HG03558 (cell line): Measurements from ENCODE around the gene RAPGEF2.
A peak's percentile ranks its signal among the peaks of the same experiment; 100 is the strongest.
"Not testable (repeated sequence)": the region's sequence is repeated elsewhere in the genome, so short reads cannot be mapped to it uniquely, and the experiment has no call there.

Experiments used
- ATAC-seq: cut with Tn5 transposase; IDR thresholded peaks from one replicate; pipeline ENCODE4 v1.9.1; 2021; ENCODE audit warnings: moderate number of reproducible peaks; ENCODE audit not compliant: unreplicated experiment; ENCODE audit errors: extremely low read depth

RAPGEF2 gene

DNA sequence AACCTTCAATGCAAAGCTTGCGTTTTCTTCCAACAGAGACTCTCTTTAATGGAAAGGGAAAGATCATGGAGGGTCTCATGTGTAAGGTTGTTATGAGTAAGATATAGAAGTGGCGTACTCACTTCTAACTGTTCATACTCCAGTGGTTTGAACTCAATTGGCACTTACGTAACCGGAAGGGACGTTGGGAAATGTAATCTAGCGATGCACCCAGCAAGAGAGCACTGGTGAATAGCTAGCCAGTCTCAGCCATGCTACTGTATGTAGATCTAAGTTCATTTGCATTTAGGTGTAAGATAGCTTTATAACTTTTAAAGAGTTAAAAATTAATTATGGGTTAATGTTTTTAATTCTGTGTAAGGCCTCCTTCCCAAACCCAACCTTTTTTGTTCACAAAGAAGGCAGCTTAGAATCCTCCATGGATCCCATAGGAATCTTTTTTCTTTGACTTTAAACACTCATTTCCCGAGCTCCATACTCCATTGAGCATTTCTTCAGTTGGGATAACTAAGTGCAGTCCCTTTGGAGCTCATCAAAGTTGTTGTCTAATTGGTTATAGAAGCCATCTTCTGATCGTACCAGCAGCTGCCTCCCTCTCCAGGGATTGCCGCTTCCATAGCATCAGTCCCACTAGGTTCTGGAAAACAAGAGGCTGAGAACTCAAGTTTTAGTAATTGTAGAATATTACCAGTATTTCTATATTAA, 191.1 kb downstream of the RAPGEF2 start:
- ATAC-seq: no peak

- ATAC-seq: no peak
These were observed 193.2 kb downstream of the RAPGEF2 start for GRCh38 chr4:159296061-159296460.

DNA sequence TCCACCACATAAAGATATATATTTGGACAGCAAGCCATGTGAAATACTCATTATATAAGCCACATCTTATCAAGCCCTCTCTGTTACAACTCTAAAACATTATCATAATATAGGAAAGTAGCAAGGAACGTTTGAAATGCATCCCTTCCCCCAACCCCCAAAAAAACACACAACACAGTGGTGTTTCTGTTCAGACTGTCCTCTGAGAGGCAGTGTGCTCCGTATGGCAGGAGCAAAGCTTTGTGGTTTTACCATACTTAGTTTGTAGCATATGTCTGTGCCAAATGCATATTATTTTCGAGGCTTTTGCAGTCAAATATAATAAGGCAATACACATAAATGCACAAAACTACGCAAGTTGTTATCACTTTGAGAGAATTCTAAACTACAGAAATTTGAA, 194.2 kb downstream of the RAPGEF2 start:
- no peak for ATAC-seq

DNA sequence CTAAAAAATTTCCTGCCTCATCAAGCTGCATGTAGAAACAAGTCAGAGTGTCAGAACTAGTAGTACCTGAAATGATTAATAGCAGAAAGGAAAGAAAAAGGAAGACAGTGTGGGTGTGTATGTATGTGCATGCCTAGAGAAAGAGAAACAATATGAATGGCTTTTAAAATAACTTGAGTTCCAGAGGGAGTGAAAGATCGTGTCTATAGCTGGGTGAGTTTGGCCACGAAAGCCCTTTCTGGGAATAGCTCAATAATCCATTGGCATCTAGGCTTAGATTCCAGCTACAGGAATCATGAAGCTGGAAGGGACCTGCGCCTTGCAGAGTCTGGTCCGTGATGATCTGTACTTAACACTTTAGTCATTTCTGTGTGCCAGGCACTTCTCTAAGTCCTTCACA, 195.6 kb downstream of the RAPGEF2 start:
- peak; percentile 69 for ATAC-seq

DNA sequence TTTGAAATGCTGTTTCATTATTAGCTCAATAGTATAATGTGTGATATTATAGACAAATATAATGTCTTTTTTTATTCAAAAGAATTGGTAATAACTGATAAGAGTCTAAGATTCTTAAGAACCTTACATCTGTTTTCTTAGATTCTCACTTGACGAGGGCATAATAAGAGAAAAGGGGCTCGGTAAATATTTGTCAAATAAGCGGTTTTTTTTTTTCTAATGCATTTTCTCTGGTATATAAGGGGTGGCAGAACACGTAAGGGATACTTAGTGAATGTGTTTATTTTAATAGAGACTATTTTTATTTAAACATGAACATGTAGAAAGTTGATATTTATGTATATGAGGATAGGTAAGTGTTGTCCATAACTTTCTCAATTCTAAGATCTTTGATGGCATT, 200.6 kb downstream of the RAPGEF2 start:
- no peak for ATAC-seq

DNA sequence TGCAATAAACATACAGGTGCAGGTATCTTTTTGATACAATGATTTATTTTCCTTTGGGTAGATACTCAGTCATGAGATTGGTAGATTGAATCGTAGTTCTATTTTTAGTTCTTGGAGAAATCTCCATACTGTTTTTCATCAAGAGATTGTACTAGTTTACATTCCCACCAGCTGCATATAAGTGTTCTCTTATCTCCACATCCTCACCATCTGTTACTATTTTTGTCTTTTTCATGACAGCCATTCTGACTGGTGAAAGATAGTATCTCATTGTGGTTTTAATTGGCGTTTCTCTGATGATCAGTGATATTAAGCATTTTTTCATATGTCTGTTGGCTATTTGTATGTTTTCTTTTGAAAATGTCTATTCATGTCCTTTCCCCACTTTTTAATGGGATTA, 202.2 kb downstream of the RAPGEF2 start:
- no peak for ATAC-seq

- no peak for ATAC-seq
These were observed 205.1 kb downstream of the RAPGEF2 start for GRCh38 chr4:159307929-159308328.

GRCh38 chr4:159308566-159309340, 205.9 kb downstream of the RAPGEF2 start:
- no peak for ATAC-seq

DNA sequence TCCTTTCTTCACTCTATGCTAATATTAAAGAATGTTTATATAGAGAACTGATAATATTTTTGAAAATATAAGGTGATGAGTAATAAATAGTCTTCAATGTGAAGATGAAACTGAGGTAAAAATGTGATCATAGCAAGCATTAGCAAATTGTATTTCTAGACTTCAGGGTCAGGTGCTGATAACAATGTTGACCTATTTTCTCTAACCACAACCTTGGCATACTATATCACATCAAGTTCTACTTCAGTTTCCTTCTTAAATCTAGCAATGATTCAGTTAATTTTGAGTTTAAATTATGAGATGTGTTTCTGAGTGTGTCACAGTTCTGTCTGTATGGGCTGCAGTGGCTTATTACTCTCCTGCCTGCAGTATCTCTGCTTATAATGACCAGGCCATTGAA, 209.4 kb downstream of the RAPGEF2 start:
- ATAC-seq: no peak

DNA sequence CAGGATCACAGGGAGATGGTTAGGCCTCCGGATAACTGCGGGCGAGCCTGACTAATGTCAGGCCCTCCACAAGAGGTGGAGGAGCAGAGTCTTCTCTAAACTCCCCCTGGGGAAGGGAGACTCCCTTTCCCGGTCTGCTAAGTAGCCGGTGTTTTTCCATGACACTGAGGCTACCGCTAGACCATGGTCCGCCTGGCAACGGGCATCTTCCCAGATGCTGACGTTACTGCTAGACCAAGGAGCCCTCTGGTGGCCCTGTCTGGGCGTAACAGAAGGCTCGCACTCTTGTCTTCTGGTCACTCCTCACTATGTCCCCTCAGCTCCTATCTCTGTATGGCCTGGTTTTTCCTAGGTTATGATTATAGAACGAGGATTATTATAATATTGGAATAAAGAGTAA, 213.0 kb downstream of the RAPGEF2 start:
- ATAC-seq: not testable (repeated sequence)

DNA sequence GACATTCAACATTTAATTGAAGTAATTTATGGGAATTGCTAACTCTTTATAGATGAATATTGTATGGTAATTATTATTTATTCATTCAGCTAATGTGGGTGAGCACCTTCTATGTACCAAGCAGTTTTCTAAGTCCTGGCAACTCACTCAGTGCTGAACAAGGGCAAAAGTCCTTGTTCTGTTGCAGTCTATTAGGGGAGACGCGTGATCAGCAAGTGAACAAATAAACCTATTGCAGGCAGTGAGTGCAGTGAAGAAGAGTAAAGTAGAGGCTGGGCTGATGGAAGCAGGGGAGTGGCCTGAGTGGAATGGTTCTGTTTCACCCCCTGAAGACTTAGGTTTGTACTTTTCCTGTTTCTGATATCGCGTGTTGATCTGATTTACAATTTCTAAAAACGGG, 214.3 kb downstream of the RAPGEF2 start:
- ATAC-seq: no peak

DNA sequence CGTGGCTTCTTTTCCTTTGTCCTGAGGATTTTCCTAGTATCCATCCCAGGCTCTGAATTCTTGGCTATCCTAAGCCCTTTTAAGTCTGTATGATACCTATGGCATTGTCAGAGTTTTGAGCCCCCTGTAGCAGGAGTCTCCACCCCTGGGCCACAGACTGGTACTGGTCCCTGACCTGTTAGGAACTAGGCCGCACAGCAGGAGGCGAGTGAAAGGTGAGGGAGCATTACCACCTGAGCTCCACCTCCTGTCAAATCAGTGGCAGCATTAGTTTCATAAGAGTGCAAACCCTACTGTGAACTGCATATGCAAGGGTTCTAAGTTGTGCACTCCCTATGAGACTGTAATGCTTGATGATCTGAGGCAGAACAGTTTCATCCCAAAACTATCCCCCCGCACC, 216.1 kb downstream of the RAPGEF2 start:
- ATAC-seq: no peak

DNA sequence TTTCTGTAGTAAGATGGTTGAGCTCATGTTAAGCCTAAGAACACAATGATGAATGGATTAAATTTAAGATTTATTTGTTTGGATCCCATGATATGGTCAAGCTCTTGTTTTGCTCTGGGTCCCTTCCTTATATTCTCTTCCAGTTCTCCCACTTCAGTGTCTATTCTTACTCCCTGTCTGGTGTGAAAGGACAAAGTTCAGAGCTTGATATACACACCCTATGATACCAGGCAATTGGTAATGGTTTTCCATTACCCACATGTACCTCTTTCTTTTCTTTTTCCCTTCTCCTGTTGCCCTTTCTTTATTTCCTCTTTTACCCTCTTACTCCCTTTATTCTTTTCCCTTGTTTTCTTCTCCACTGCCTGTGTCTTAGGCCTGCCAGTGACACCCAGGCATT, 223.6 kb downstream of the RAPGEF2 start:
- ATAC-seq: no peak

GRCh38 chr4:159328766-159329165, 225.9 kb downstream of the RAPGEF2 start:
- no peak for ATAC-seq

GRCh38 chr4:159334461-159334860, 231.6 kb downstream of the RAPGEF2 start:
- no peak for ATAC-seq

DNA sequence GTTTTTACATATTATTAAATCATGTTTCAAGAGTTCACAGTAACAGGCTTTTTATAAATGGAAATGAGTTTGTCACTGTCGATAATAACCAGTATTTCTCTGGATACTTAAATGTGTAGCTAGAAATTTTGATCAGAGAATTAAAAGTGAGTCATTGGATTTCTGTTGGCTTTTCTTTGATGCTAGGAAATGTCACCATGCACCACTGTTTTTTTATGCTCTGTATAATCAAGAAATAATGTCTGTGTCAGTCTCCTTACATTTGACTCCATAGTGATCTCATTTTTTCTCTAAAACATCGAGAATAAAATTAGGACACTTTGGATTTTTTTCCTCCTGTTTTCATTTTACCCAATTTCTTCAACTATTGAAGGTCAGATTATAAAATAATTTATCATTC, 234.2 kb downstream of the RAPGEF2 start:
- ATAC-seq: no peak

GRCh38 chr4:159341522-159341921, 238.6 kb downstream of the RAPGEF2 start:
- no peak for ATAC-seq

GRCh38 chr4:159342374-159342773, 239.5 kb downstream of the RAPGEF2 start:
- ATAC-seq: no peak

GRCh38 chr4:159343116-159343515, 240.2 kb downstream of the RAPGEF2 start:
- ATAC-seq: no peak

DNA sequence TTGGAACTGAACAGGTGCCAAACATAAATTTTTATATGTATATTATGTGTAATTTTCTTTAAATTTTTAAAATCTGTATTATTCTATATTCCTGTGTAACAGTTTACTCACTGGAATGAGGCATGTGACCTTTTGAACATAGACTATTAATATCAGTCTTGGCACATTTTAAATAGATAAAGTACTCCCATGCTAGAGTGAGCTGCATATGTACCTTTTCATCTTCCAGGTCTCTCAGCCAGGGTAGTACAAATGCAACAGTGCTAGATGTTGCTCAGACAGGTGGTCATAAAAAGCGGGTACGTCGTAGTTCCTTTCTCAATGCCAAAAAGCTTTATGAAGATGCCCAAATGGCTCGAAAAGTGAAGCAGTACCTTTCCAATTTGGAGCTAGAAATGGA, 242.0 kb downstream of the RAPGEF2 start:
- ATAC-seq: no peak

- ATAC-seq: no peak
These were observed 243.8 kb downstream of the RAPGEF2 start for GRCh38 chr4:159346681-159347080.

DNA sequence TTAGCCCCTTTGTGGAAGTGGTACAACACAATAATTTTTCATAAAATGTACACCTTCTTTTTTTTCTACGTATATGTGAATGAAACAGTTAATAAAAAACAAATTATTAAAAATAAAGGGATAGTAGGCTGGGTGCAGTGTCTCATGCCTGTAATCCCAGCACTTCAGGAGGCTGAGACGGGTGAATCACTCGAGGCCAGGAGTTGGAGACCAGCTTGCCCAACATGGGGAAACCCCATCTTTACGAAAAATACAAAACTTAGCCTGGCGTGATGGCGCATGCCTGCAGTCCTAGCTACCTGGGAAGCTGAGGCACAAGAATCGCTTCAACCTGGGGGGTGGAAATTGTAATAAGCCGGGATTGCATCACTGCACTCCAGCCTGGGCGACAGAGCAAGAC, 244.9 kb downstream of the RAPGEF2 start:
- no peak for ATAC-seq
